Activated B cell treated with CpG ODN at 0.5 μM for 24 hours (primary cell): Measurements from ENCODE around the gene MYH3. TPM values are rescaled to one million over a fixed set of nuclear protein-coding genes. Genes with fewer than 3 reads are reported as not detected.

Source experiments
- ATAC-seq: fragments of 200-7000 bp; cut with Tn5 transposase; one replicate; pipeline ENCODE4 v1.10.0; 2021; ENCODE audit warnings: low read depth, mild to moderate bottlenecking, moderate library complexity
- CTCF ChIA-PET: fragments of 350-600 bp; sonication (Branson Sonifier 250); formaldehyde crosslinking; loops from one replicate; lab custom pipeline; 2021; ENCODE audit warnings: antibody characterized with exemption; lab: Charles Lee
- POLR2A ChIA-PET: fragments of 350-600 bp; sonication (Branson Sonifier 250); formaldehyde crosslinking; loops from one replicate; lab custom pipeline; 2021; ENCODE audit warnings: antibody characterized with exemption; lab: Charles Lee
- DNase-seq: peaks from one replicate; pipeline ENCODE4 v3.0.0; 2022
- H3K27ac Mint-ChIP-seq: one replicate; pipeline ENCODE4 v1.8.0; 2020; ENCODE audit warnings: mixed read lengths
- H3K27me3 Mint-ChIP-seq: one replicate; pipeline ENCODE4 v1.8.0; 2021; ENCODE audit warnings: mixed read lengths
- H3K36me3 Mint-ChIP-seq: one replicate; pipeline ENCODE4 v1.8.0; 2021; ENCODE audit warnings: low read depth, mixed read lengths
- H3K4me1 Mint-ChIP-seq: one replicate; pipeline ENCODE4 v1.8.0; 2021; ENCODE audit warnings: mixed read lengths
- H3K4me3 Mint-ChIP-seq: one replicate; pipeline ENCODE4 v1.8.0; 2020; ENCODE audit warnings: mild to moderate bottlenecking, mixed read lengths
- H3K9me3 Mint-ChIP-seq: one replicate; pipeline ENCODE4 v1.8.0; 2020; ENCODE audit warnings: mixed read lengths
- intact Hi-C: fragments of 100-400 bp; cut with micrococcal nuclease; formaldehyde crosslinking; loops from one replicate; pipeline ENCODE4 v1.15.1; 2024
- total RNA-seq: library from RNA; stranded (reverse); gene quantifications from 2 replicates; pipeline ENCODE4 v1.2.3, GENCODE V29; 2022
- TF ChIP-seq, protein P1 (sequence below): fragments of 200-600 bp; IDR thresholded peaks from one replicate; pipeline ENCODE4 v1.8.0; 2022; ENCODE audit warnings: antibody characterized with exemption, mild to moderate bottlenecking

MYH3 gene
- total RNA-seq, 1 donor from 2014 or later = 5.9 TPM

DNA sequence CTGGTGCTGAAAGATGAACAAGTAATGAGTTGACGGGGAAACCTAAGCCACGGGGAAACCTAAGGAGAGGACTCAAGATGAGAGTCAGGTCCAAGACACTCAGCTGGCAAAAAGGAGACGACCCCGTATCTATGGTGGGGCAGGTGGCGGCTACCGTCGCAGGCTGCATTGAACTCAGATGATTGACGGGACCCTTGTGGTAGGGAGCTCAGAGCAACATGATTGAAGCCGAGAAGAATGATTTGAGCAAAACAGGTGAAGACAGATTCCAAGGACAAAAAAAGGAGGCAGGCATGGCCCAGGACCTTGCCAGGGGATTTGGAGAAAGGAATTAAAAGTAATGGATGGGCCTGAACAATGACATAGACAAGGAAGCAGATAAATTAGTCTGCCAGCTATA is 7.5 kb upstream of the MYH3 start:
- Mint-ChIP-seq H3K9me3 (no peaks in the 10 kb centered on the region), H3K4me1 (no peaks in the 10 kb centered on the region), H3K27ac (no peak overlapping the region), H3K27me3 (no peaks in the 10 kb centered on the region), H3K4me3 (no peak overlapping the region), H3K36me3 (peaks cover 19% of the 10 kb centered on the region)
- TF ChIP-seq, protein P1, sequence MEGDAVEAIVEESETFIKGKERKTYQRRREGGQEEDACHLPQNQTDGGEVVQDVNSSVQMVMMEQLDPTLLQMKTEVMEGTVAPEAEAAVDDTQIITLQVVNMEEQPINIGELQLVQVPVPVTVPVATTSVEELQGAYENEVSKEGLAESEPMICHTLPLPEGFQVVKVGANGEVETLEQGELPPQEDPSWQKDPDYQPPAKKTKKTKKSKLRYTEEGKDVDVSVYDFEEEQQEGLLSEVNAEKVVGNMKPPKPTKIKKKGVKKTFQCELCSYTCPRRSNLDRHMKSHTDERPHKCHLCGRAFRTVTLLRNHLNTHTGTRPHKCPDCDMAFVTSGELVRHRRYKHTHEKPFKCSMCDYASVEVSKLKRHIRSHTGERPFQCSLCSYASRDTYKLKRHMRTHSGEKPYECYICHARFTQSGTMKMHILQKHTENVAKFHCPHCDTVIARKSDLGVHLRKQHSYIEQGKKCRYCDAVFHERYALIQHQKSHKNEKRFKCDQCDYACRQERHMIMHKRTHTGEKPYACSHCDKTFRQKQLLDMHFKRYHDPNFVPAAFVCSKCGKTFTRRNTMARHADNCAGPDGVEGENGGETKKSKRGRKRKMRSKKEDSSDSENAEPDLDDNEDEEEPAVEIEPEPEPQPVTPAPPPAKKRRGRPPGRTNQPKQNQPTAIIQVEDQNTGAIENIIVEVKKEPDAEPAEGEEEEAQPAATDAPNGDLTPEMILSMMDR = no peak
- POLR2A ChIA-PET = interaction anchor here (0.9 kb wide), 1 partner anchor 75 kb away, joined by 3 read pairs; no protein-coding TSS in a partner anchor
- intact Hi-C loops = no loop called here
- DNase-seq = no peak
- ATAC-seq = no peak
- CTCF ChIA-PET = interaction anchor here (0.6 to 1.6 kb wide), 2 partner anchors 18 to 180 kb away, joined by 3 to 5 read pairs; no protein-coding TSS in a partner anchor

DNA sequence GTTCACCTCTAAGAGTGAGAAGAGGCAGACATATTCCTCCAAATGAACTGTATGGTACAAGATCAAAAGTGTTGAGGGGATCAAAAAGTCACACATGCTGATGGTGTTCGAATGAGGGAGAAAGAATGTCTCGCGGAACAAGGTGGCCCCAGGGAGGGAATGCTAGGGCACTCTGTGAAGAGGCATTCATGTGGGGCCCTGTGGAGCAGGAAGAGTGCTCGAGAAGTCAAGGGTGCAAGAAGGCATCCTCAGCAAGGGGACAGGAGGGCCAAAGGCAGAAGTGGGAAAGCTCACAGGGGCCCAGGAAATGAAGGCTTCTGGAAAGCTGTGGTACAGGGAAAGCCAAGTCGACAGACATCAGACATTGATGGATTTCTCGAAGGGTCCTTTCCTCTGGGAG is 6.1 kb upstream of the MYH3 start:
- TF ChIP-seq, protein P1 = no peak
- H3K4me3 Mint-ChIP-seq = no peak overlapping the region
- ChIA-PET POLR2A (no interaction called here), CTCF (interaction anchor here (1.6 kb wide), 1 partner anchor 17 kb away, joined by 5 read pairs; no protein-coding TSS in a partner anchor)
- no peak overlapping the region for H3K27ac Mint-ChIP-seq
- no peaks in the 10 kb centered on the region for H3K27me3 Mint-ChIP-seq
- no peak for ATAC-seq
- H3K4me1 Mint-ChIP-seq = no peaks in the 10 kb centered on the region
- intact Hi-C loops = no loop called here
- DNase-seq = no peak
- H3K36me3 Mint-ChIP-seq = peaks cover 25% of the 10 kb centered on the region
- H3K9me3 Mint-ChIP-seq = no peaks in the 10 kb centered on the region

DNA sequence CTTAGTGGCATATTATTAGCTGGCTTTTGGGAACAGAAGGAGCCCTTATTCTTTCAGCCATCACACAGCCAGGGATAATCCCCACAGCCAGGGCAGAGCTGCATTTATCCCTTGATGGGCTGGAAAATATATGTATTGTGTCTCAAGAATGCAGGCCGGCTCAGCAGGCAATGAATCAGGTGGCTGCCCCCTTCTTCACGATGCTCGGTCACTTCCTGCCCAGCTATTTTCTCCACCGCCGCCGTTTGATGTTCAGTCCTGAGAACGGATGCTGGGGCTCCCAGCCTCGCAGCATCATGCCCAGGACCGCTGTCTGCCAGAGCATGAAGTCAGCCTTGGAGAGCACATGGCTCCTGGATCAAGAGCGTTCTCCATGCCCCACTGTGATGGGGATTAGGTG is 4.3 kb upstream of the MYH3 start:
- no peak for ATAC-seq
- H3K9me3 Mint-ChIP-seq = no peaks in the 10 kb centered on the region
- H3K36me3 Mint-ChIP-seq = peaks cover 20% of the 10 kb centered on the region
- intact Hi-C loops = no loop called here
- no peak overlapping the region for H3K4me3 Mint-ChIP-seq
- DNase-seq = no peak
- H3K4me1 Mint-ChIP-seq = no peaks in the 10 kb centered on the region
- TF ChIP-seq, protein P1 = no peak
- ChIA-PET POLR2A (no interaction called here), CTCF (no interaction called here)
- H3K27me3 Mint-ChIP-seq = no peaks in the 10 kb centered on the region
- no peak overlapping the region for H3K27ac Mint-ChIP-seq

DNA sequence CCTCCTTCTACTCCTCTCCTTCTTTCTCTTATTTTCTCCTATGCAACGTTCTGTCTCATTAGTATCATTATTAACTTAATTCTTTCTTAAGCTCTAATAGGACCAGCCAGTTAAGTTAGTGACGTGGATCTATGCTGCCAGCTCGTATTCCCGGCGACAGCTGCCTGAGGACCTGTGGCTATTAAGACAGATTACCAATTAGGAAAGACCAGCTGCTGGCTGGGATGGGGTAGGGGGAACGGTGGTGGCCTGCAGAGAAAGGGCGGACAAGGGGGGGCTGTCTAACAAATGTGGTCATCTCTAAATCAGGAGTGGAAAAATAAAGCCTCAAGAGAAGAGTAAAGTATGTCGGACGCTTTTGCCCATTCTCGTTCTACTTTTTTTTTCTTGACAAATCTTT is 770 bp upstream of the MYH3 start:
- no peak for DNase-seq
- Mint-ChIP-seq H3K4me1 (peaks cover 7% of the 10 kb centered on the region), H3K9me3 (no peaks in the 10 kb centered on the region), H3K27me3 (peaks cover 4% of the 10 kb centered on the region), H3K27ac (no peak overlapping the region), H3K36me3 (peaks cover 13% of the 10 kb centered on the region), H3K4me3 (no peak overlapping the region)
- ChIA-PET POLR2A (no interaction called here), CTCF (no interaction called here)
- intact Hi-C loops = no loop called here
- TF ChIP-seq, protein P1 = no peak
- no peak for ATAC-seq

DNA sequence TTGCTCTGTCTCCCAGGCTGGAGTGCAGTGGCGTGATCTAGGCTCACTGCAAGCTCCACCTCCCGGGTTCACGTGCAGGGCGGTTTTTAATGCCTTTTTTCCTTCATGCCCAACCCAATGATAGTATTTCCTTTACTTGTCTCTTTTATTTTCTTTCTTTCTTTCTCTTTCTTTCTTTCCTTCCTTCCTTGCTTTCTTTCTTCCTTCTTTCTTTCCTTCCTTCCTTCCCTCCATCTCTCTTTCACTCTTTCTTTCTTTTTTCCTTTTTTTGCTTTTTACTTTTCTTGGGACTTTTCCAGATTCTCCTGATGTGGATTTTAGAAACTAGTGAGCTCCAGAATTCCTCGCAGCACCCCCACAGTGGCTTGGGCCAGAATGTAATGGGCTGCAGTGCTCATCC is 3.1 kb downstream of the MYH3 start:
- DNase-seq (no peak), ATAC-seq (no peak)
- TF ChIP-seq, protein P1 = no peak
- Mint-ChIP-seq H3K27ac (no peak overlapping the region), H3K4me1 (peaks cover 10% of the 10 kb centered on the region), H3K27me3 (peaks cover 4% of the 10 kb centered on the region), H3K4me3 (no peak overlapping the region), H3K36me3 (no peaks in the 10 kb centered on the region), H3K9me3 (no peaks in the 10 kb centered on the region)
- ChIA-PET POLR2A (interaction anchor here (0.6 kb wide), 1 partner anchor 33 kb away, joined by 4 read pairs; no protein-coding TSS in a partner anchor), CTCF (no interaction called here)
- intact Hi-C loops = no loop called here
